Astrocyte (in vitro differentiated cells and primary cell): ENCODE measurements around the gene TRPM3. TPM values are rescaled to one million over a fixed set of nuclear protein-coding genes. Genes with fewer than 3 reads are reported as not detected.

Source experiments
- DNase-seq: peaks from one replicate; pipeline ENCODE4 v3.0.0-alpha.2; 2010; ENCODE audit warnings: low read depth
- FAIRE-seq: peaks from 2 replicates; lab custom pipeline; 2011; peaks lifted over from hg19 to GRCh38; lab: Jason Lieb, UNC
- H2AFZ ChIP-seq: 2 replicates; pipeline ENCODE4 v1.6.0; 2012; ENCODE audit warnings: low read depth, low read length, inconsistent platforms
- H3K27ac ChIP-seq: 2 replicates; pipeline ENCODE4 v1.5.1; 2011; ENCODE audit warnings: low read depth, low read length, inconsistent platforms
- H3K27me3 ChIP-seq: 2 replicates; pipeline ENCODE4 v1.6.0; 2011; ENCODE audit warnings: low read length, inconsistent platforms; ENCODE audit not compliant: insufficient read depth
- H3K36me3 ChIP-seq: 2 replicates; pipeline ENCODE4 v1.5.1; 2011; ENCODE audit warnings: low read length, inconsistent platforms; ENCODE audit not compliant: insufficient read depth
- H3K4me1 ChIP-seq: 2 replicates; pipeline ENCODE4 v1.5.1; 2011; ENCODE audit warnings: low read length, inconsistent platforms; ENCODE audit not compliant: insufficient read depth
- H3K4me2 ChIP-seq: 2 replicates; pipeline ENCODE4 v1.6.0; 2012; ENCODE audit warnings: low read length, inconsistent platforms
- H3K4me3 ChIP-seq: 2 replicates; pipeline ENCODE4 v1.5.1; 2011; ENCODE audit warnings: low read depth, mild to moderate bottlenecking, low read length, inconsistent platforms; ENCODE audit not compliant: insufficient read depth
- H3K79me2 ChIP-seq: 2 replicates; pipeline ENCODE4 v1.6.0; 2012; ENCODE audit warnings: mild to moderate bottlenecking, low read length, inconsistent platforms; ENCODE audit not compliant: insufficient read depth
- H3K9ac ChIP-seq: 2 replicates; pipeline ENCODE4 v1.6.0; 2012; ENCODE audit warnings: mild to moderate bottlenecking, low read length, inconsistent platforms
- H3K9me3 ChIP-seq: 2 replicates; pipeline ENCODE4 v1.5.1; 2012; ENCODE audit warnings: low read depth, mild to moderate bottlenecking, low read length, inconsistent platforms; ENCODE audit not compliant: insufficient read depth
- H4K20me1 ChIP-seq: 2 replicates; pipeline ENCODE4 v1.6.0; 2012; ENCODE audit warnings: low read length, inconsistent platforms; ENCODE audit not compliant: insufficient read depth
- H3K27ac Mint-ChIP-seq: one replicate; pipeline ENCODE4 v1.8.0; 2021; ENCODE audit warnings: mild to moderate bottlenecking, mixed read lengths; ENCODE audit not compliant: unreplicated experiment
- H3K27me3 Mint-ChIP-seq: one replicate; pipeline ENCODE4 v1.8.0; 2021; ENCODE audit warnings: low read depth, mixed read lengths; ENCODE audit not compliant: unreplicated experiment
- H3K36me3 Mint-ChIP-seq: one replicate; pipeline ENCODE4 v1.8.0; 2021; ENCODE audit warnings: low read depth, mixed read lengths; ENCODE audit not compliant: unreplicated experiment
- H3K4me1 Mint-ChIP-seq: one replicate; pipeline ENCODE4 v1.8.0; 2021; ENCODE audit warnings: low read depth, mixed read lengths; ENCODE audit not compliant: unreplicated experiment
- H3K4me3 Mint-ChIP-seq: one replicate; pipeline ENCODE4 v1.8.0; 2021; ENCODE audit warnings: mild to moderate bottlenecking, moderate library complexity, mixed read lengths; ENCODE audit not compliant: unreplicated experiment
- H3K9me3 Mint-ChIP-seq: one replicate; pipeline ENCODE4 v1.8.0; 2021; ENCODE audit warnings: mild to moderate bottlenecking, mixed read lengths; ENCODE audit not compliant: unreplicated experiment
- CTCF ChIP-seq: IDR thresholded peaks from 2 replicates; pipeline ENCODE4 v1.5.1; 2011; ENCODE audit warnings: low read depth, mild to moderate bottlenecking, inconsistent platforms, low read length, moderate library complexity; ENCODE audit not compliant: insufficient read depth
- EZH2 ChIP-seq: IDR thresholded peaks from 2 replicates; pipeline ENCODE4 v1.6.1; 2012; ENCODE audit warnings: mild to moderate bottlenecking, low read length, inconsistent platforms; ENCODE audit not compliant: insufficient read depth
- total RNA-seq: library from RNA; stranded (reverse); gene quantifications from 2 replicates; pipeline ENCODE4 v1.2.1, GENCODE V29; 2021

Gene TRPM3
- total RNA-seq, 1 donor from 2014 or later = 0.14 TPM

- H3K4me3 Mint-ChIP-seq = no peak overlapping the region
- no peaks in the 10 kb centered on the region for H3K36me3 Mint-ChIP-seq
- no peaks in the 10 kb centered on the region for H3K4me1 Mint-ChIP-seq
- Histone ChIP-seq H3K4me1 (no peaks in the 10 kb centered on the region), H3K4me2 (no peak overlapping the region), H3K9me3 (no peaks in the 10 kb centered on the region), H2AFZ (no peak overlapping the region), H4K20me1 (no peaks in the 10 kb centered on the region), H3K36me3 (no peaks in the 10 kb centered on the region), H3K27ac (no peak overlapping the region), H3K9ac (no peak overlapping the region), H3K79me2 (no peaks in the 10 kb centered on the region), H3K4me3 (no peak overlapping the region), H3K27me3 (no peaks in the 10 kb centered on the region)
- H3K27me3 Mint-ChIP-seq = no peaks in the 10 kb centered on the region
- FAIRE-seq (no peak), DNase-seq (no peak)
- TF ChIP-seq EZH2 (no peak), CTCF (no peak)
- H3K9me3 Mint-ChIP-seq = no peaks in the 10 kb centered on the region
- no peak overlapping the region for H3K27ac Mint-ChIP-seq
These were observed 615.3 kb downstream of the TRPM3 start for GRCh38 chr9:70506159-70506558.

GRCh38 chr9:70504834-70505233, 616.6 kb downstream of the TRPM3 start:
- Mint-ChIP-seq H3K4me1 (no peaks in the 10 kb centered on the region), H3K27me3 (peaks cover under 1% of the 10 kb centered on the region), H3K9me3 (no peaks in the 10 kb centered on the region), H3K27ac (no peak overlapping the region), H3K36me3 (no peaks in the 10 kb centered on the region), H3K4me3 (no peak overlapping the region)
- H2AFZ ChIP-seq = no peak overlapping the region
- no peaks in the 10 kb centered on the region for H3K79me2 ChIP-seq
- H3K36me3 ChIP-seq = no peaks in the 10 kb centered on the region
- H3K4me2 ChIP-seq = no peak overlapping the region
- H3K27me3 ChIP-seq = no peaks in the 10 kb centered on the region
- no peaks in the 10 kb centered on the region for H3K4me1 ChIP-seq
- H3K9me3 ChIP-seq = no peaks in the 10 kb centered on the region
- no peaks in the 10 kb centered on the region for H4K20me1 ChIP-seq
- H3K4me3 ChIP-seq = no peak overlapping the region
- no peak overlapping the region for H3K9ac ChIP-seq
- no peak for DNase-seq
- FAIRE-seq = no peak
- TF ChIP-seq EZH2 = no peak
- no peak overlapping the region for H3K27ac ChIP-seq

GRCh38 chr9:70502690-70503089, 618.7 kb downstream of the TRPM3 start:
- TF ChIP-seq EZH2 = no peak
- TF ChIP-seq CTCF = no peak
- H2AFZ ChIP-seq = no peak overlapping the region
- H3K27me3 ChIP-seq = no peaks in the 10 kb centered on the region
- Mint-ChIP-seq H3K9me3 (no peaks in the 10 kb centered on the region), H3K27me3 (peaks cover 7% of the 10 kb centered on the region), H3K36me3 (no peaks in the 10 kb centered on the region), H3K4me3 (no peak overlapping the region), H3K4me1 (no peaks in the 10 kb centered on the region), H3K27ac (no peak overlapping the region)
- H3K79me2 ChIP-seq = no peaks in the 10 kb centered on the region
- no peaks in the 10 kb centered on the region for H4K20me1 ChIP-seq
- no peak overlapping the region for H3K4me3 ChIP-seq
- no peak overlapping the region for H3K4me2 ChIP-seq
- no peak overlapping the region for H3K27ac ChIP-seq
- no peaks in the 10 kb centered on the region for H3K36me3 ChIP-seq
- no peak for DNase-seq
- FAIRE-seq = no peak
- H3K9ac ChIP-seq = no peak overlapping the region
- H3K9me3 ChIP-seq = no peaks in the 10 kb centered on the region
- H3K4me1 ChIP-seq = no peaks in the 10 kb centered on the region
